HCT116 (cell line): ENCODE measurements around the gene STX16. TPM values are rescaled to one million over a fixed set of nuclear protein-coding genes. Genes with fewer than 3 reads are reported as not detected.

Experiments
- ATAC-seq: fragments of 200-7000 bp; cut with Tn5 transposase; 2 replicates; pipeline ENCODE4 v1.9.1; 2020; ENCODE audit warnings: mild to moderate bottlenecking, moderate library complexity
- BruUV-seq: library from RNA; stranded (reverse); fragments of 400-500 nt; replicated peaks from 2 replicates; lab custom pipeline; 2021; lab: Mats Ljungman, UMichigan
- CTCF ChIA-PET: fragments of 300-600 bp; sonication (Branson Sonifier 250); formaldehyde crosslinking; loops from one replicate; lab custom pipeline; 2021; ENCODE audit warnings: antibody characterized with exemption; lab: Charles Lee
- POLR2A ChIA-PET: fragments of 300-600, 350-600 bp; sonication (Branson Sonifier 250); formaldehyde crosslinking; loops from one replicate; lab custom pipeline; 2021; ENCODE audit warnings: antibody characterized with exemption; lab: Charles Lee
- RAD21 ChIA-PET, 2 experiments: fragments of 300-600 bp; sonication (Branson Sonifier 250); formaldehyde crosslinking; loops; one replicate each; lab custom pipeline; 2023; ENCODE audit warnings: low total read pairs in 2 of 2; ENCODE audit not compliant: uncharacterized antibody in 2 of 2, unreplicated experiment in 2 of 2, low non-redundant PET in 1 of 2; lab: Charles Lee
- DNase-seq: peaks from one replicate; pipeline ENCODE4 v3.0.0-alpha.2; 2010; ENCODE audit warnings: low read depth, low spot score
- H2AFZ ChIP-seq: fragments of 200-600 bp; shearing (Covaris generic), sonication (generic); 2 replicates; pipeline ENCODE4 v1.6.1; 2017; ENCODE audit warnings: low read depth, mixed run types, mixed read lengths, antibody characterized with exemption, low read length; ENCODE audit not compliant: poor library complexity, severe bottlenecking
- H3K27ac ChIP-seq: 2 replicates; pipeline ENCODE4 v1.5.1; 2012; ENCODE audit warnings: low read depth, low read length
- H3K27me3 ChIP-seq: fragments of 200-600 bp; sonication (generic); 2 replicates; pipeline ENCODE4 v1.6.1; 2016; ENCODE audit warnings: mixed run types, low read length, mixed read lengths; ENCODE audit not compliant: insufficient read depth
- H3K36me3 ChIP-seq, 2 experiments: fragments of 200-500 bp in 1 of 2; fragments of 200-600 bp in 1 of 2; sonication (Bioruptor generic) in 1 of 2; sonication (generic) in 1 of 2; 2 replicates each; pipeline versions ENCODE4 v1.5.1 to v1.6.1; 2014 to 2016; ENCODE audit warnings: low read length in 2 of 2, inconsistent platforms in 1 of 2, mixed read lengths in 1 of 2, mixed run types in 1 of 2; ENCODE audit not compliant: insufficient read depth in 2 of 2, control insufficient read depth in 1 of 2
- H3K4me1 ChIP-seq, 2 experiments: fragments of 200-600 bp in 1 of 2; sonication (generic) in 1 of 2; 2 replicates each; pipeline versions ENCODE4 v1.5.1 to v1.6.1; 2012 to 2017; ENCODE audit warnings: low read length in 2 of 2, inconsistent platforms in 1 of 2, mild to moderate bottlenecking in 1 of 2, mixed read lengths in 1 of 2, mixed run types in 1 of 2, moderate library complexity in 1 of 2; ENCODE audit not compliant: insufficient read depth in 2 of 2, control insufficient read depth in 1 of 2
- H3K4me2 ChIP-seq: fragments of 200-600 bp; sonication (generic); 2 replicates; pipeline ENCODE4 v1.6.1; 2017; ENCODE audit warnings: mixed run types, low read length, mixed read lengths
- H3K4me3 ChIP-seq, 2 experiments: fragments of 200-600 bp in 1 of 2; sonication (generic) in 1 of 2; replicated peaks in 1 of 2; 2 replicates each; pipeline ENCODE4 v1.5.1; 2011 to 2016; ENCODE audit warnings: low read length in 2 of 2, control low read depth in 1 of 2, low read depth in 1 of 2, mild to moderate bottlenecking in 1 of 2, mixed read lengths in 1 of 2, mixed run types in 1 of 2
- H3K79me2 ChIP-seq: fragments of 200-600 bp; sonication (generic); 2 replicates; pipeline ENCODE4 v1.6.1; 2017; ENCODE audit warnings: mild to moderate bottlenecking, mixed run types, low read length, moderate library complexity, mixed read lengths; ENCODE audit not compliant: insufficient read depth
- H3K9ac ChIP-seq: fragments of 200-600 bp; sonication (generic); 2 replicates; pipeline ENCODE4 v1.6.1; 2016; ENCODE audit warnings: low read length, mixed read lengths
- H3K9me2 ChIP-seq: fragments of 200-600 bp; sonication (generic), shearing (Covaris generic); 2 replicates; pipeline ENCODE4 v1.6.1; 2017; ENCODE audit warnings: mixed run types, mild to moderate bottlenecking, moderate library complexity; ENCODE audit not compliant: insufficient read depth
- H3K9me3 ChIP-seq, 2 experiments: fragments of 200-500 bp in 1 of 2; fragments of 200-600 bp in 1 of 2; sonication (Bioruptor generic) in 1 of 2; sonication (generic) in 1 of 2; 2 replicates each; pipeline ENCODE4 v1.6.1; 2014 to 2017; ENCODE audit warnings: low read length in 2 of 2, mixed read lengths in 2 of 2, inconsistent platforms in 1 of 2, low read depth in 1 of 2, mild to moderate bottlenecking in 1 of 2, mixed run types in 1 of 2, moderate library complexity in 1 of 2; ENCODE audit not compliant: control insufficient read depth in 1 of 2, insufficient read depth in 1 of 2
- H4K20me1 ChIP-seq: fragments of 200-600 bp; sonication (generic), shearing (Covaris generic); 2 replicates; pipeline ENCODE4 v1.6.1; 2017; ENCODE audit warnings: mixed run types, mild to moderate bottlenecking, moderate library complexity; ENCODE audit not compliant: insufficient read depth
- CBX3 ChIP-seq: IDR thresholded peaks from 2 replicates; pipeline ENCODE4 v1.6.1; 2012; ENCODE audit warnings: low read depth
- CTCF ChIP-seq, 3 experiments: fragments of 200-600 bp in 1 of 3; sonication (generic) in 1 of 3; IDR thresholded peaks in 2 of 3; conservative IDR thresholded peaks in 1 of 3; 2 replicates each; pipeline ENCODE4 v1.5.1; 2012 to 2017; ENCODE audit warnings: low read depth in 2 of 3, low read length in 2 of 3, antibody characterized with exemption in 1 of 3, borderline replicate concordance in 1 of 3, control low read depth in 1 of 3, mild to moderate bottlenecking in 1 of 3, mixed read lengths in 1 of 3, mixed run types in 1 of 3, moderate library complexity in 1 of 3; ENCODE audit not compliant: insufficient read depth in 1 of 3
- EGR1 ChIP-seq: IDR thresholded peaks from 2 replicates; pipeline ENCODE4 v1.6.1; 2012; ENCODE audit warnings: low read depth
- EZH2 ChIP-seq: fragments of 200-600 bp; sonication (generic); IDR thresholded peaks from 2 replicates; pipeline ENCODE4 v1.6.1; 2017; ENCODE audit warnings: antibody characterized with exemption, mixed run types
- EZH2phosphoT487 ChIP-seq: fragments of 200-600 bp; IDR thresholded peaks from 2 replicates; pipeline ENCODE4 v1.6.1; 2018; ENCODE audit warnings: antibody characterized with exemption, borderline replicate concordance
- JUND ChIP-seq: IDR thresholded peaks from 2 replicates; pipeline ENCODE4 v1.6.1; 2012
- RAD21 ChIP-seq: IDR thresholded peaks from 2 replicates; pipeline ENCODE4 v1.6.1; 2012; ENCODE audit warnings: low read depth, mild to moderate bottlenecking
- REST ChIP-seq: IDR thresholded peaks from 2 replicates; pipeline ENCODE4 v1.6.1; 2012; ENCODE audit warnings: low read depth
- SIN3A ChIP-seq: IDR thresholded peaks from 2 replicates; pipeline ENCODE4 v1.6.1; 2012; ENCODE audit warnings: low read depth
- intact Hi-C: fragments of 100-400 bp; cut with micrococcal nuclease; formaldehyde crosslinking; loops from 2 replicates; pipeline ENCODE4 v1.10.0; 2022
- total RNA-seq: library from RNA; stranded (reverse); gene quantifications from one replicate; pipeline ENCODE4 v1.2.1, GENCODE V29; 2021; ENCODE audit not compliant: unreplicated experiment

STX16 gene
- total RNA-seq, 1 experiment from 2014 or later, result 55.1 TPM

- H3K4me2 ChIP-seq, result no peak overlapping the region
Observed at GRCh38 chr20:58665606-58666005, 14.5 kb downstream of the STX16 start.

More at GRCh38 chr20:58665606-58666005, 14.5 kb downstream of the STX16 start:
- no peak overlapping the region for H3K27ac ChIP-seq
- H3K36me3 ChIP-seq, result peaks cover 20 to 50% of the 10 kb centered on the region in 2 experiments; a peak in 3 of 4 replicates
- POLR2A ChIA-PET, result no interaction called here
- RAD21 ChIA-PET, result no interaction called here
- no peaks in the 10 kb centered on the region for H3K4me1 ChIP-seq
- BruUV-seq, result no TSS peak
- no peaks in the 10 kb centered on the region for H4K20me1 ChIP-seq
- CTCF ChIA-PET, result no interaction called here
- no peaks in the 10 kb centered on the region for H3K9me2 ChIP-seq
- peaks cover 77% of the 10 kb centered on the region for H3K79me2 ChIP-seq
- TF ChIP-seq EZH2 (no peak), EZH2phosphoT487 (no peak), RAD21 (no peak), SIN3A (no peak), REST (no peak), JUND (no peak), CBX3 (no peak), CTCF (IDR thresholded peaks at IDR 0.05 in 2 of 3, conservative IDR thresholded peaks at IDR 0.05 in 1 of 3; ENCODE audit: borderline replicate concordance in 1 of 3, insufficient read depth in 1 of 3, low read depth in 2 of 3, low read length in 2 of 3) (no peak), EGR1 (no peak)
- DNase-seq, result no peak
- intact Hi-C loops, result no loop called here
- no peak overlapping the region for H2AFZ ChIP-seq
- H3K27me3 ChIP-seq, result no peaks in the 10 kb centered on the region
- ATAC-seq, result no peak
- H3K4me3 ChIP-seq, result no peak overlapping the region
- no peaks in the 10 kb centered on the region for H3K9me3 ChIP-seq
- H3K9ac ChIP-seq, result no peak overlapping the region
